BLaER1 (cell line): Measurements from ENCODE around the gene COPS7A.

Experiments used
- H3K27ac ChIP-seq: shearing (Covaris generic); formaldehyde crosslinking; 2 replicates; pipeline ENCODE4 v1.8.1; 2022
- H3K27me3 ChIP-seq: shearing (Covaris generic); formaldehyde crosslinking; 2 replicates; pipeline ENCODE4 v1.8.1; 2022
- H3K36me3 ChIP-seq: shearing (Covaris generic); formaldehyde crosslinking; 2 replicates; pipeline ENCODE4 v1.8.1; 2022
- H3K4me1 ChIP-seq: shearing (Covaris generic); formaldehyde crosslinking; 2 replicates; pipeline ENCODE4 v1.8.1; 2022
- H3K4me2 ChIP-seq: shearing (Covaris generic); formaldehyde crosslinking; 2 replicates; pipeline ENCODE4 v1.8.1; 2022
- H3K4me3 ChIP-seq: shearing (Covaris generic); formaldehyde crosslinking; 2 replicates; pipeline ENCODE4 v1.8.1; 2022
- H3K9ac ChIP-seq: shearing (Covaris generic); formaldehyde crosslinking; 2 replicates; pipeline ENCODE4 v1.8.1; 2022
- H3K9me3 ChIP-seq: shearing (Covaris generic); formaldehyde crosslinking; 2 replicates; pipeline ENCODE4 v1.8.1; 2022
- H4K20me1 ChIP-seq: shearing (Covaris generic); formaldehyde crosslinking; 2 replicates; pipeline ENCODE4 v1.8.1; 2022
- Cebpa-rat ChIP-seq: shearing (Covaris generic); IDR thresholded peaks from 2 replicates; pipeline ENCODE4 v1.8.1; 2022

COPS7A gene

DNA sequence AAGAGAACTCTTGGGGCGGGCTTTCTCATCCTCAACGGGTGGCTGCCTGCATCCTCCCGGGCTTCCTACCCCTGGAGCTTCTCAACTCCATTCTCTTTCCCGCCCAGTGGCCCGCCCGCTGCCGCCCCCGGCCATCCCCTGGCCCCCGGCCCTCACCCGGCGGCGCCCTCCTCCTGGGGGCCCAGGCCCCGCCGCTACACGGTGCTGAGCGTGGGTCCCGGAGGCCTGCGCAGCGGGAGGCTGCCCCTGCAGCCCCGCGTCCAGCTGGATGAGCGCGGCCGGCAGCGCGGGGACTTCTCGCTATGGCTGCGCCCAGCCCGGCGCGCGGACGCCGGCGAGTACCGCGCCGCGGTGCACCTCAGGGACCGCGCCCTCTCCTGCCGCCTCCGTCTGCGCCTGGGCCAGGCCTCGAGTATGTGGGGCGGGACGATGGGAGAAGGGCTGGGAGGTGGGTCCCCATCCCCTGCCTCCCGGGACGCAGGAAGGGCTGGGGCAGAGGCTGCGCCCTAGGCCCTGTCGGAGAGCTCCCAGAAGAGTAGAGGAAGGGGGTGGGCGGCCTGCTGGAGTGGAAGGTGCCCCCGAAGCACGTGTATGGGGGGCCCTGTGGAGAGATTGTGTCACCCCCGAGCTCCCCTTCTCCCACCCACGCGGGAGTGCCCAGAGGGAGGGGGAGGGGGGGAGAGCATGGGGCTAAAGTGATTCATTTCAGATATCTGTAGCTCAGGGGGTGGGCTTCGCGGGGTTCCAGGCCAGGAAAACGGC is 49.9 kb downstream of the COPS7A start:
- Histone ChIP-seq H3K9me3 (no peaks in the 10 kb centered on the region), H3K4me3 (no peak overlapping the region), H4K20me1 (peaks cover 60% of the 10 kb centered on the region), H3K36me3 (no peaks in the 10 kb centered on the region), H3K4me1 (peaks cover 30% of the 10 kb centered on the region), H3K9ac (no peak overlapping the region), H3K4me2 (no peak overlapping the region), H3K27me3 (peaks cover 100% of the 10 kb centered on the region), H3K27ac (no peak overlapping the region)
- TF ChIP-seq Cebpa-rat: no peak

DNA sequence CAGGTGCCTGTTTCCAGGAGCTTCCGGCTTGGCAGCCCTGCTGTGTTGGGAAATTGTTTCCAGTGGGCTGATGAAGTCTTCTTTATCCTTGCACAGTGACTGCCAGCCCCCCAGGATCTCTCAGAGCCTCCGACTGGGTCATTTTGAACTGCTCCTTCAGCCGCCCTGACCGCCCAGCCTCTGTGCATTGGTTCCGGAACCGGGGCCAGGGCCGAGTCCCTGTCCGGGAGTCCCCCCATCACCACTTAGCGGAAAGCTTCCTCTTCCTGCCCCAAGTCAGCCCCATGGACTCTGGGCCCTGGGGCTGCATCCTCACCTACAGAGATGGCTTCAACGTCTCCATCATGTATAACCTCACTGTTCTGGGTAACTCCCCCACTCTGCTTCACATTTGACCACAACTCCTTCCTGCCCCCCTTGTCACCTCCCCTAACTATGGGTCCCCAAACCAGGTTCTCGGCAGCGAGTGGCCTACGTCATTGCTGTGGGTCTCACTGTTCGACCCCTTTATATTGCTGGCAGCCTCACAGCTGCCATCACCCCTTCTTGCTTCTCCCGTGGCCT is 50.7 kb downstream of the COPS7A start:
- Histone ChIP-seq H3K27me3 (peaks cover 95% of the 10 kb centered on the region), H3K9ac (no peak overlapping the region), H4K20me1 (peaks cover 52% of the 10 kb centered on the region), H3K4me2 (no peak overlapping the region), H3K36me3 (no peaks in the 10 kb centered on the region), H3K4me3 (no peak overlapping the region), H3K4me1 (peaks cover 30% of the 10 kb centered on the region), H3K9me3 (no peaks in the 10 kb centered on the region), H3K27ac (no peak overlapping the region)
- TF ChIP-seq Cebpa-rat: no peak

DNA sequence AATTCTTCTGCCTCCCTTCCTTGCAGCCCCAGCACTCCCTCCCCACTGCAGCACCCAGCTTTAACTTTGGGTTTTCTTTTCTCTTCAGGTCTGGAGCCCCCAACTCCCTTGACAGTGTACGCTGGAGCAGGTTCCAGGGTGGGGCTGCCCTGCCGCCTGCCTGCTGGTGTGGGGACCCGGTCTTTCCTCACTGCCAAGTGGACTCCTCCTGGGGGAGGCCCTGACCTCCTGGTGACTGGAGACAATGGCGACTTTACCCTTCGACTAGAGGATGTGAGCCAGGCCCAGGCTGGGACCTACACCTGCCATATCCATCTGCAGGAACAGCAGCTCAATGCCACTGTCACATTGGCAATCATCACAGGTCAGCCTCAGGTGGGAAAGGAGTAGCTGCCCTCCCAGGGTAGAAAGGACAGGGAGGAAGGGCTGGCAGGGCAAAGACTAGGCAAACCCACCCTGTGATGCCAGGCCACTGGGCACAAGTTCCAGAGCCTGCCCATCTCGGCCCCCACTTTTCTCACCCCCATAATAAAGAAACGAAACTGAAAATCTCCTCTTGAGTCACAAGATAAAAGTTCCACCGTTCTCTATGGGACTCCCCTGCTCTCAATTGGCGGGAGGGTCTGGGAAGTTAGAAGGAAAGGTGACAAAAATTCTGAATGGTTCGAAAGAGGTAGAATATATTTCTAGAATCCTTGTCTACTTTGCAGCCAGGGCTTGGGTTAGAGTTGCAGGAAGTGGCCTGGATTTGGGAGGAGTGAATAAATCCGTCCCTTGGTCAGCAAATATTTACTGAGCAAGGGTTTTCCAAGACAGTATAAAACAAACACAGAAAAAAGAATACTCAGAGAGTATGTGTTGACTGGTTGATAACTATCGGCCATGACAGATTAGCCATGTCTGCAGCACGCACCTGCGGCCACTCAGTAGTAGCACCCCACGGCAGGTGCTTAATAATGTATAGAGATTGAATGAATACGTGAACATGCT is 51.6 kb downstream of the COPS7A start:
- Histone ChIP-seq H3K4me1 (peaks cover 39% of the 10 kb centered on the region), H3K27ac (no peak overlapping the region), H3K27me3 (peaks cover 95% of the 10 kb centered on the region), H3K4me3 (no peak overlapping the region), H3K9ac (no peak overlapping the region), H3K4me2 (no peak overlapping the region), H3K9me3 (no peaks in the 10 kb centered on the region), H3K36me3 (no peaks in the 10 kb centered on the region), H4K20me1 (peaks cover 47% of the 10 kb centered on the region; the same call in 1 of the 2 replicates)
- no peak for TF ChIP-seq Cebpa-rat

DNA sequence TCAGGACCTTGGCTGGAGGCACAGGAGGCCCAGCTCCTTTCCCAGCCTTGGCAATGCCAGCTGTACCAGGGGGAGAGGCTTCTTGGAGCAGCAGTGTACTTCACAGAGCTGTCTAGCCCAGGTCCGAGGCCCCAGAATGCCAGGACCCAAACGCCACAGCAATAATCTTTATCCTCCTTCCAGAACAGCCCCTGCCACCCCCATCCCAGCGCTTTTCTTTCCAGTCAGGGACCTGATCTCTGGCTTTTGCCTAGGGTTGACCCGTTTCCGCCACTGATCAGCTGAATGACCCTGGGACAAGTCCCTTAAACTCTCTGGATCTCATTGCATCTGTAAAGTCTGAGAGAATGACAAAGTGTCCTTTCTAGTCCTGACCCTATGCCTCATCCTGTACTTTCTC is 53.5 kb downstream of the COPS7A start:
- no peak for TF ChIP-seq Cebpa-rat
- H3K9ac ChIP-seq: no peak overlapping the region
- H3K9me3 ChIP-seq: no peaks in the 10 kb centered on the region
- H3K36me3 ChIP-seq: no peaks in the 10 kb centered on the region
- H3K4me2 ChIP-seq: no peak overlapping the region; the same call in 1 of the 2 replicates
- H3K27me3 ChIP-seq: peaks cover 89% of the 10 kb centered on the region
- H3K4me3 ChIP-seq: no peak overlapping the region
- peaks cover 32% of the 10 kb centered on the region; the same call in 1 of the 2 replicates for H4K20me1 ChIP-seq
- no peak overlapping the region for H3K27ac ChIP-seq
- peaks cover 54% of the 10 kb centered on the region for H3K4me1 ChIP-seq

DNA sequence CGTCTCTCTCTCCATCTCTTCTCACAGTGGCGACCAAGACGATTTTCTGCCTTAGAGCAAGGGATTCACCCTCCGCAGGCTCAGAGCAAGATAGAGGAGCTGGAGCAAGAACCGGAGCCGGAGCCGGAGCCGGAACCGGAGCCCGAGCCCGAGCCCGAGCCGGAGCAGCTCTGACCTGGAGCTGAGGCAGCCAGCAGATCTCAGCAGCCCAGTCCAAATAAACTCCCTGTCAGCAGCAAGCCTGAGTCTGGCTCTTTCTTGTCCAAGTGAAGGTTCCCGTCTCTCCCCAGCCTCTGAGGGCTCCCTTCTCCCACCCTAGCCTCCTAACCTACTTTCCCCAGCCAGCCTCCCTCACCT is 54.3 kb downstream of the COPS7A start:
- peaks cover 54% of the 10 kb centered on the region for H3K4me1 ChIP-seq
- TF ChIP-seq Cebpa-rat: no peak
- H3K4me2 ChIP-seq: peak overlapping the region; percentile 86

DNA sequence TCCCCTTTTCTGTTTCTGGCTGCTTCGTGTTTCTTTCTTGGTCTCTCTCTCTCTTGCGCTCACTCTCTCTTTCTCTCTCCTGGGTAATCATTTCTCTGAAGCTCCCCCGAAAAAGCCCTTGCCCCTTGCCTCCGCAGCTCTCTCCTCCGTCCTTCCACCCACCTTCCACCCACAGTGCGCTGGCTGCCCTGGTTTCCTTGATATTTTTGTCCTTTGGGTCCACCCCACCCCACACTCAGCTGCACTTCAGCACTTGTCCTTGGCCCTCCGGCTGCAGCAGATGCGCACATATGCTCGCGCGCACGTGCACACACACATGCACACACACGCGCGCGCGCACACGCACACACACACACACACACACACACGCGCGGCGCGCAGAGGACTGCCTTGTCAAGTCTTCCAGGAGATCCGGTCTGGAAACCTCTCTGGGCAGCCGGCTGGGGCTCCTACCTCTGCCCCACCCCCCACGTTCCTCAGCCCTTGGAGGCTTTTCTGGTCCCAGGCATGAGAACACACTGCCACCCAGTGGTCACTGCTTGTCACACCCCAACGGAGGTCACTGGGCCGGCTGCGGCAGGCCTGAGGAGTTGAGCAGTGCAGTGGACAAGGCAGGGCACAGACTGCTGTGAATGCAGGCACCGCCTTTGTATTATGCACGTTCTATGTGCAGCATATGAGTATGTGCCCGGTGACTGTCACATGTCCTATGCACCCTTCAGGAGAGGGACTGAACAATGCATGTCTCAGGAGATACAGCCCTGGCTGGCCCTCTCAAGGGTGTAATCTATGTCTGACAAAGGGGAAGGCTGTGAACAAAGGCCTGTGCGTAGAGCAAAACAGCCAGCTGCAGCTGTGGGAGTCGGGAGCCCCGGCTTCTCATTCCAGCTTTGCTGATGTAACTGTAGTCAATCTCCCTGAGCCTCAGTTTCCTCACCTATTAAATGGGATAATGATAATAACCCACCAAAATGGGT is 55.0 kb downstream of the COPS7A start:
- Histone ChIP-seq H3K36me3 (no peaks in the 10 kb centered on the region), H3K4me2 (peak overlapping the region; percentile 86), H4K20me1 (peaks cover 29% of the 10 kb centered on the region; the same call in 1 of the 2 replicates), H3K4me1 (peaks cover 60% of the 10 kb centered on the region), H3K9ac (no peak overlapping the region), H3K4me3 (peak overlapping the region; percentile 60), H3K27me3 (peaks cover 89% of the 10 kb centered on the region), H3K27ac (no peak overlapping the region), H3K9me3 (no peaks in the 10 kb centered on the region)
- TF ChIP-seq Cebpa-rat: no peak

More for the DNA sequence above, 54.3 kb downstream of the COPS7A start:
- Histone ChIP-seq H3K27me3 (peaks cover 89% of the 10 kb centered on the region), H3K36me3 (no peaks in the 10 kb centered on the region), H3K27ac (no peak overlapping the region), H3K9me3 (no peaks in the 10 kb centered on the region), H3K9ac (no peak overlapping the region), H4K20me1 (peaks cover 29% of the 10 kb centered on the region; the same call in 1 of the 2 replicates), H3K4me3 (peak overlapping the region; percentile 60)

DNA sequence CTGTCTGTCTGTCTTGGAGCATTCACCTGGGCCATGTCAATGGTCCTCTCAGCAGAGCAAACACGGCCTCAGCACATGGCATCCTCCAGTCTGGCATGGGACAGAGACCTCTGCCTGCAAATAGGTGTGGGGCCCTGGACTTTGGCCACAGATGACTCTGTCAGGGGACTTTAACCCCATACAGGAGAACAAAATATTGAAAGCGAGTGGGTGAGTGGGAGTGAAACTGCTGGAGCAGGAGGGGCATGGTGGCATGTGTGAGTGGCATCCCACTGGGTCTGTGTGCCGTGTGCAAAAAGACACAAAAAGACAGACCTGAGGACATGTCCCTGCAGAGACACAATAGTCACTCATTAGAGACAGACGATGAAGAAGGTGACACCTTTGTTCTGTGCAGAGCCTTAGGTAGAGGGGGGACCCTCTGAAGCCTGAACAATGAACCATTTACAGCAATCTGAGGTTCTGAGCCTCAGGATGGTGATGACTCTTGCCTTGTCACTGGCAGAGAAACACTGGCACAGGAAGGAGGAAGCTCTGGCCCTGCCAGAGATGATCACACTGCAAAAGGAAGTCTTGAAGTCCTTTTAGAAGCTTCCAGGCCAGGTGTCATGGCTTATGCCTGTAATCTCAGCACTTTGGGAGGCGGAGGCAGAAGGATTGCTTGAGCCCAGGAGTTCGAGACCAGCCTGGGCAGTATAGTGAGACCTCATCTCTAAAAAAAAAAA is 56.0 kb downstream of the COPS7A start:
- Histone ChIP-seq H3K27me3 (peaks cover 89% of the 10 kb centered on the region), H3K4me2 (peak overlapping the region; percentile 86; the same call in 1 of the 2 replicates), H3K27ac (no peak overlapping the region), H3K36me3 (no peaks in the 10 kb centered on the region), H3K9ac (no peak overlapping the region), H4K20me1 (peaks cover 22% of the 10 kb centered on the region; the same call in 1 of the 2 replicates), H3K4me1 (peaks cover 70% of the 10 kb centered on the region), H3K9me3 (no peaks in the 10 kb centered on the region), H3K4me3 (no peak overlapping the region)
- no peak for TF ChIP-seq Cebpa-rat

DNA sequence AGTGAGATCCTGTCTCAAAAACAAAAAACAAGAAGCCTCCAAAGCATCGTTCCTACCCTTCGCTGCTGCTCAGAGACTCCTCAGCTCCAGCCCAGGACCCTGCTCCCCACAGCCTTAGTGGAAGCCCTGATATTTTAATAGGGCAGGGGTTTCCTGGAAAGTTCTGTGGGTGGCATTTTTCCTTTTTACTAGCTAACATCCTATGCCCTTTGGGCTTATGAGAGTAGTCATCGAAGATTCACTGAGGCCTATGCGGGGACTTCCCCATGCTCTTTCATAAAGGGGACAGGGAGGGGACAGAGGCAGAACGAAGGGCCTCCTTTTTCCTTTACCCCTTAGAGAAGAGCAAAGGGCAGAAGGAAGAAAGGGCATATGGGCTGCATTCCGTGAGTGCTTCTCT is 56.7 kb downstream of the COPS7A start:
- Histone ChIP-seq H4K20me1 (peaks cover 21% of the 10 kb centered on the region; the same call in 1 of the 2 replicates), H3K9me3 (no peaks in the 10 kb centered on the region), H3K4me3 (no peak overlapping the region), H3K36me3 (no peaks in the 10 kb centered on the region), H3K4me2 (peak overlapping the region; percentile 17; the same call in 1 of the 2 replicates), H3K27ac (no peak overlapping the region), H3K9ac (no peak overlapping the region), H3K27me3 (peaks cover 89% of the 10 kb centered on the region), H3K4me1 (peaks cover 73% of the 10 kb centered on the region)
- no peak for TF ChIP-seq Cebpa-rat
